GM15510 (cell line): ENCODE results near the gene PRR20G.

Source experiments
- POLR2A ChIP-seq: IDR thresholded peaks from 3 replicates; pipeline ENCODE4 v1.6.1; 2011; ENCODE audit warnings: borderline replicate concordance; ENCODE audit not compliant: insufficient read length; ENCODE audit errors: extremely low read depth

Gene PRR20G

DNA sequence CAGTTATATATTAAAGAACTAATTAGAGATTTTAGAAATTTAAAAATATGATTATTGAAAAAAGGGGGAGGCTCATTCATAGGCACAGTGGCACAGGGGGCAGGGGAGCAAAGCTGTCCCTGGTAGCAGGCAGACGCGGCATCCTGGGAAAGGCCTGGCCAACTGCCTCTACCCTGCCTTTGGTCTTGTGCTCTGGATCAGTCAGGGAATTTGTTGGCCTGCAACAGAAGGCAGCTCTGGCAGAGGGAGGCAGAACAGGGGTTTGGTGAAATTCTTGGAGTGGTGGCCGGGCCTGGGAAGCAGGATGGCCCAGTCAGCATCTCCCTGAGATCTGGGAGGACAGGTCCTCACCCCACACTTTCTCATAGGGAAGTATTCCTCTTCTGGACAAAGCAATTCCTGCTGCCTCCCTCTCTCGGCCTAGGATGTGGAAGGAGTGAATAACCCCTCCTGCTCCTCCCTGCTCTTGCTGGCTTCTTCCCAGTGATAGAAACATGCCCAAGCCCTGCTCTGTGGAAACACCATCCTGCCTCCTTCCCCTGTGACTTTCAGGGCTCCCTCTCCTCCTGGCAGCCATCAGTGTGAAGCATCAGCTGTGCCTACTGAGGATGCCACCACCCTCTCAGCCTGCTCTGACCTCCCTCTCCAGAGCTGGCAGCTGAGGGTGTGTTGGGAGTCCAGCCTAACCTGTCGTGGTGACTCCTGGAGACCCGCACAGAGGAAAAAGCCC lies 26.9 kb downstream of the PRR20G start:
- TF ChIP-seq POLR2A = no peak

DNA sequence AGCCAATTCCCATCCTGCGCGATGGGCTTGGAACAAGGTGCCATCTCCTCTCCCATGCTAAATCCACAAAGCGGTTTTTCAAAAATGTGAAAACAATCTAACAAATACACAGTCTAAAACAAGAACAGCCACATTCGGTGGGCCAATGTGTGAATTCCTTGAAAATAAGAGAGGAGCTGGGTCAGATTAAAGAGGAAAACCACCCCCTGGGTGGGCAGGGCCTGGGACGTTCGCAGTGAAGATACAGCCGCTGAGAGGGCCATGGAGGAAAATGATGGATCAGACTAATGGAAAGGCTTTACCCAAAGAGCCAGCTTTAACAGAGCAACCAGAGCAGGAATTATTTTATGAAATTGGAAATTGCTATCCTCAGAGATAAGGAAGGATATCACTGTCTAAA lies 27.4 kb downstream of the PRR20G start:
- no peak for TF ChIP-seq POLR2A

DNA sequence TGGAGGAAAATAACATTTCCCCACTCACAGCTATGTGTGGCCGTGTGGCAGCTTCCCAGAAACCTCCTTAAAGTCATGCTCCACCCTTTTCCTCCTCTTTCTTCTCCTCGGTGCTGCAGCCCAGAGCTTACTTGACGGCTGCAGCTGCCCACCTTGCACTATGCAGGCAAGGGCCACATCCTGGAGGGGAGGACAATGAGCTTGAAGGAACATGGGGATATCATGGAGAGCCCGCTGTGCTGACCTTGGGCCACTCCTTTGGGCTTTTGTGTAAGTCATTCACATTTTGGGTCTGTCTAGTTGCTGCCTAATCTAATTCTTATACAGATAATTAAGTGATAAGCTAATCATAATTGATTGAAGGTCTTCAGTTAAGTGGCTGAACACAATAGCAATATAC lies 28.0 kb downstream of the PRR20G start:
- no peak for TF ChIP-seq POLR2A

DNA sequence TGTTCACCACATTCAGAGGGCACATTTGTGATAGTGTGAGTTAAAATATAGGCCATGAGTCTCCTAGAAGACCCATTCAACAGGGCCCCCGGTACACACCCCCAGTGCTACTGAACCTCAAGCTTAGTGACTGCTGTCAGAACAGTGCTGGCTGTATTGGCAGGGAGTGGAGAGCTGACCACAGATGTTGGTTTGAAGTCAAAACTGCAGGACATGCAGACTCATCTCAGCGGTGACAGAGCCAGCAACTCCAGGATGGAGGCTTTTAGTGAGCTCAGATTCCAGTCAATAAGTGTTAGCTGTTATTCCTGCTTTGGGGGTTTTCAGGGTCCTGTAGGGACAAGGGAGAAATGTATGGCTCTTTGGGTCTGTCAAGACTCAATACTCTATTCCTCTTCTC lies 29.1 kb downstream of the PRR20G start:
- no peak for TF ChIP-seq POLR2A

DNA sequence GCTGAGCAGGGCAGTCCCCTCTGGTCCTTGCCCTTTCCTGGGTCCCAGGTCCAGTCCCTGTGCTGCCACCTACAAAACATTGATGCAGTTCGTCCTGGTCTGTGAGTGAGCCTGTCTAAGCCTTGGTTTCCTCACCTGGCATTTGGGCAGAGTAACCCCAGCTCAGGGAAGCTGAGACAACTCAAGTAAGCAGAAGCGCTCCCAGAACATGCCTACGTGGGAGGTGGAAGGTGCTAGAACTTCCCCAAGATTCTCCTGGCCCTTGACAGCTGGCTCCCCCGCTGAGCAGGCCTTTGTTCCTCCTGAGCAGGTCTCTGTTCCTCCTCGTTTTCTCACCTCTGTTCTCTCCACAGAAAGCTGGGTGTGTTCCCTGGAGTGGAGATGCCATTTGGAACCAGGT lies 30.5 kb downstream of the PRR20G start:
- TF ChIP-seq POLR2A = no peak

DNA sequence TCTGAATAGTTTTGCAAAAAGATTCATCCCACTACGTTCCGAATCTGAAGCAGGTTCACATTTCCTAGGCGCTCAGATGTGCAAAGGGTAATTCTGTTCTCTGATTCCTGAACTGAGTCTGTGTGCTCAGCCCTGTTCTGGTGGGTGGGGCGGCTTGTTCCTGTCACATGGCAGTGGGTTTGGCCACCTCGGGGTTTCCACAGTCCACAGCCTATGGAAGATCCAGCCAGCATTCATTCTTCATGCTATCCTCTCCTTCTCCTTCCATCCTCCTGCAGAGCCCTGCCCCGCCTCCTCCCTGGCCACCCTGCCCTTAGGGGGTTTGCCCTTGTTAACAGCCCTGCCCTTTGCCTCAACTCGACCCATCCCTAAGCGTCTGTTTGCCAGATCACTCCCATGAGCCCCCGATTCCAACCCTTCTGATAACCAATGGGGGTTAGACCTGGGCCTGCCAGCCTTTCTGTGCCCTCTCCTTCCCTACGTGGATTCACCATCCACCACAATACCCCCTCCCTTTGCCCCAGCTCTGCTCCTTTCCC lies 31.0 kb downstream of the PRR20G start:
- TF ChIP-seq POLR2A = no peak

DNA sequence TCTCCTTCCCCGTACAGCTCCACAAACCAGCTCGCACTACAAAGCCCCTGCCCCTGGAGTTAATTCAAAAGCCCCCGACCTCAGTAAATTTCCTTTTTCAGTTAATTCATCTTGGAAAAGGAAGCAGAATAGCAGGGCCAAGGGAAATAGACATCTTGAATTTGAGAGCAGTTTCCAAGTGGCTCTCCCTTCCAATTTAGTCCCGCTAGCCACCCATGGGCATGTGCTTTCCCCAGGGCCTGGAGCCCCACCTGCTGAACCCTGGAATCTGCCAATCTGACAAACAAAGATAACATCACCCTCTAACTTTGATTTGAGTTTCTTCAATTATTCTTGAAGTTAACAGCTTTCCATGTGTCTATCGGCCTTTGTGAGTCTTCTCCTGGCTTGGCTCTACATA lies 31.7 kb downstream of the PRR20G start:
- no peak for TF ChIP-seq POLR2A

DNA sequence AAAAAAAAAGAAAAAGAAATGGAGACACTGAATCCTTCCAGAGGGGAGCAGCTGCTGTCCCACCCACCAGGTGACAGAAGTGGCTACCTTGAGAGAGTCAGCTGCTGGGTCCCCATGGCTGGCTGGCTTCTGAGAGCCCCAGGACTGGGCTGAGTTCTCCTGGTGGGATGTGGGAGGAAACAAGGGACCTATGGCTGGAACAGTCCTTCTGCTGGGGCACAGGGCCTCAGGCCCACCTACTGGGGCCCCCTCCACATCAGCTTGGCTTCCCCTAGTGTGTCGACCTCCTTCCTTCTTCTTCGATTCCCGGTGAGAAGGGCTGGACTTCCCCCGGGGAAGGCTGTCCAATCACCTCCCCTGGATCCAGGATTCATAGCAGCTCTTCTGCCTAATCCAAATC lies 32.3 kb downstream of the PRR20G start:
- TF ChIP-seq POLR2A = no peak

DNA sequence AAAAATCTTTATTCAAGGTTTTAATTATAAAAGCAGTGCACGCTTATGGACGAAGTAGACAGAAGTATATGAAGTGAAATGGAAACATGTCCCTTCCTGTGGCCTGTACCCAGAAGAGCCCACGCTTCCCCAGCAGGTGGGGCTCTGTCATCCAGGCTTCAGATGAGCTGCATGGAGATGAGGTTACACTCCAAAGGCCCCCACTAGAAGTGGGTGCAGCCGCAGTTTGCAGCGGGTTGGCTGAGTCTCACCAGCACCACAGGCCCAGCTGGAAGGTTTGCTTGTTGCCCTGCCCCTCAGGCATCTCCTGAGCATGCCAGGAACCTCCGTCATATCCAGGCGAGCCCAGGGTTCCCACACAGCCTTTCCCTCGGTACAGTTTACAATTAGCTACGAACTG lies 33.1 kb downstream of the PRR20G start:
- no peak for TF ChIP-seq POLR2A

DNA sequence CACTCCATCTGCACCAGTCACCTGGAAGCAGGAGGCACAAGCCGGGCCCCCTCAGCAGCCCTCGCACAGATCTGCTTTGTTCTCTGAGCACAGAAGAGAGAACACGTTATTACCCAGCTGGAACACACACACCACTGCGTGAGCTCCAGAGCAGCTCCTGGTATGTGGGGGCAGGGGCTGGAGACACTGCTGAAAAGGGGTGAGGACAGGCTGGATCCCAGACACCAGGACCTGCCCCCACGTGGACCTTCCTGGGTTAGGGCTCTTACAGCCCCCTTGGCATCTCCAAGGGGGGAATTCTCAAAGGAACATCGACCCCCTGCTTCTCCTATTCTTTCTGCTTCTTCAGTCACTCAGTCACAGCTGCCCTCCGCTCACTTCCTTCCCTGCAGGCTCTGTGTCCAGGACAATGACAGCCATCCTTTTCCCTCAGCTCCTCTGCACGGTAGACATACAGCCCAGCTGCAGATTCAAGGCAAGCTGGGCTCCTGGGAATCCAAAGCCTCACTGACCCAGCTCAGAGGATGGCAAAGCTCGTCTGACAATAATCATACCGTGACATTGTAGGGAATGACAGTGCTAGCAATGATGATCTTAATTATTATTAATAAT lies 33.7 kb downstream of the PRR20G start:
- TF ChIP-seq POLR2A = no peak

DNA sequence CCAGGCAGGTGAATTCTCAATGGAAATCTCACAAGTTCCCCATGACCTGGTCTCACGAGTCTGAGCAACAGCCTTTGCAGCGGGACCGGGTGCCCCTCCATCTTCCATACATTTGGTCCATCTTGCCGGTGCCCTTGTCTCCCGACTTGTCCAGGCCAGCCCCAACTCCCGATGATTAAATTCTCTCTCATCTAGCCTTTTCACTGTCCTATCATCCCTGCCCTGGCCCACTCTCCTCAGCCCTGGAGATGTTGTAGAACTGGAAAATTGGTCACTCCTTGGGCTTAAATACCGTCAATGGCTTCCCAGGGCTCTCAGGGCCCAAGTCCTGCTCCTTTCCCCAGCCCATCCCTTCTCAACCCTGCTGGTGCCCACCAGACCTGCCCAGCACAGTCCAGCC lies 34.4 kb downstream of the PRR20G start:
- TF ChIP-seq POLR2A = no peak

DNA sequence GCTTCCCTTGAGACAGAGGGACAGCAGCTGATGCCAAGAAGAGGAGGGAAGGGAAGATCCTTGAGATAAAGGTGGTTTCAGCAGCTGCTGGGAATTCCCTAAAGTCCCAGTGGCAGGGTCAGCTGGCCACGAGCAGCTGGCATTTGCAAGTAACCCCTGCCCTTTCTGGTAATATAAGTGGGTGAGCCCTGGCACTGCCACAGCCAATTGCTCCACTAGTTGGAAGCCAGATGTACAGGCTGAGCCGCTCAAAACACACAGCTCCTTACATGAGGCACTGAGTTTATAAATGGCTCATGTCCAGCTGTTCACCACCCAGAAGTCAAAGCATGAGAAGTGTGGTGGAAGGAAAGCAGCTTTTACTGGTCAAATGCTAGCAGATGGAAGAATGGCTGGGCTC lies 35.4 kb downstream of the PRR20G start:
- TF ChIP-seq POLR2A = no peak

DNA sequence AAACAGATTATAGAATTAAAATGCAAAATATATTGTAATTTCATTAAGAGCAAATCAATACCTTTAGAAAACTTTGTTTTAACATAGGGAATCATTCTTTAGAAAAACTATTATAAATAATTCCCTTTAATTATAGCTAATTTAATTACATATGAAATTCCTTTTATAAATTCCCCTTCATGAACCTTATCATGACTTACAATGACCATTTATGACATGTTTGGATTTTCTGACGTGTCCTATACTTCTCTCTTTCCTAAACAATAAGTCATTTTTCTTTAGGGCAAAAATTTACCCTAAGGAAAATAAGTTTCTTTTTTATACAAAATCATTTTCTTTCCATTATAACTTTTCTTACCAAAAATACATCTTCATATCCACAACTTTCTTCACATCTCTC lies 37.8 kb downstream of the PRR20G start:
- TF ChIP-seq POLR2A = no peak

DNA sequence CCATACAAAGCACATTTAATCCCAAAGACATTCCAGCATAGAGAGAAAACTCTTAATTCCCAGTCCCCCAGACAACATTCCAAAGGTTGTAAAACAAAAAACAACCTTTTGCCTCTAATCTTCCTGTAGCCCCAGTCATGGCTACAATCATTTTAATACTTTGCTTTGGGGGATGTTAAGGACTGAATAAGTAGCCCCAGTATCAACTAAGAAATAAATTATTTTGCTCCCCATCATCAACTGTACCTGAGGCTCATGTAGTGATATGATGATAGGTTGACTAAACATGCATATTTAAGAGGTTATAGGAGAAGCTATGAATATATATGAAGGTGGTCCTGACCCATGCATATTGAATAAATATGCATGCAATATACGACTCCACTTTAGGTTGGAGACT lies 40.6 kb downstream of the PRR20G start:
- TF ChIP-seq POLR2A = no peak

DNA sequence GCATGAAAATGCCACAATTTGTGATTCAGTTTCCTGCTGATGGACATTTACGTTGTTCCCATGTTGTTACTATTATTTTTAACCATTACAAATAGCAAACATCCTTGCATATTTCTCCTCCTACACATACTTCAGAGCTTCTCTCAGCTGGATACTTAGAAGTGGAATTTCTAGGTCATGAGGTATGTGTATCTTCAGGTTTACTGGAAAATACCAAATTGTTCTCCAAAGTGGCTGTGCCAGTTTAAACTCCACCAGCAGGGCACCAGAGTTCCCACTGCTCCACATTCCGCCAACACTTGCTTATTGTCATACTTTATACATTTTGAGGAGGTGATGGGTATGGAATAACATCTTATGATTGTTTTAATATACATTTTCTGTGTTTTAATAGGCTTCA lies 49.2 kb downstream of the PRR20G start:
- no peak for TF ChIP-seq POLR2A

DNA sequence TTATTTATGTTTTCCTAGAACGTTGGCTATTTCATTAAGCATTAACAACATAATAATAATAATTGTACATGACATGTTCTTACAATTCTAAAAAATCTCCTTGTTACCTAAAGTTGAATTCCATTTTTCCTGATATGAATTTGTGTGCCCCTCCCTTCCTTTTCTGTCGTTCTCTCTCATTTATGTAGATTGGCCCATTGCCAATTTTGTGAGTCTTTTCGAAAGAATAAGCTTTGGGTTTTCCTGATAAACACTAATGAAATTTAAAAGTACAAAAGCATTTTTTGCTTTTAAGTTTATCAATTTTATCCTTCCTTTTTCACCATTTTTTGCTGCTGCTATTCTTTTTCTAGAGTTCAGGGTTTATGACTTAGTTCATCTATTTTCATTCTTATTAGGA lies 50.0 kb downstream of the PRR20G start:
- no peak for TF ChIP-seq POLR2A
